HG03060 (cell line): ENCODE data around the gene MRRF.

Source experiments
- ATAC-seq: cut with Tn5 transposase; IDR thresholded peaks from one replicate; pipeline ENCODE4 v1.9.1; 2021; ENCODE audit warnings: low read depth, moderate number of reproducible peaks; ENCODE audit not compliant: unreplicated experiment

Gene MRRF

GRCh38 chr9:122376796-122377195 is 112.1 kb downstream of the MRRF start:
- ATAC-seq: no peak

GRCh38 chr9:122377241-122378164 is 112.8 kb downstream of the MRRF start:
- ATAC-seq: no peak

- ATAC-seq: no peak
Measured at GRCh38 chr9:122378236-122378635, 113.6 kb downstream of the MRRF start.

GRCh38 chr9:122379340-122379739 is 114.7 kb downstream of the MRRF start:
- ATAC-seq: no peak

- no peak for ATAC-seq
Measured at GRCh38 chr9:122380293-122380692, 115.6 kb downstream of the MRRF start.
